Hypothalamus (tissue), 51 donors: ENCODE measurements around the gene MALAT1.

Experiments
- DNase-seq, 51 donors: peaks; one replicate each; lab custom pipeline; 2025; lab: John Stamatoyannopoulos, UW

Gene MALAT1

DNA sequence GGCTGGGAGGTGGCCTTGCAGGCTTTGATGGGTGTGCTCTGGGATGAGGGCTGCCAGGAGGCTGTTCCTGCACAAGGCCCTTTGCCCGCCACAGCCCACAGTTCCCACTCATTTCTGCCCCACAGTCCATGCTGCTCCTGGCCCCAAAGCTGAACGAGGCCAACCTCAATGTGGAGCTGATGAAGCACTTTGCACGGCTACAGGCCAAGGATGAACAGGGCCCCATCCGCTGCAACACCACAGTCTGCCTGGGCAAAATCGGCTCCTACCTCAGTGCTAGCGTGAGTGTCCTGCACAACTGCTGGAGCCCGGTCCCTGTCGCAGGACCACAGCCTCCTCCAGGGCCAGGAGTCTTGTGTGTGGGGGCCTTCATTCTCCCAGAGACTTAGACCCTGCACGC lies 36.3 kb downstream of the MALAT1 start:
- DNase-seq: no peak

DNA sequence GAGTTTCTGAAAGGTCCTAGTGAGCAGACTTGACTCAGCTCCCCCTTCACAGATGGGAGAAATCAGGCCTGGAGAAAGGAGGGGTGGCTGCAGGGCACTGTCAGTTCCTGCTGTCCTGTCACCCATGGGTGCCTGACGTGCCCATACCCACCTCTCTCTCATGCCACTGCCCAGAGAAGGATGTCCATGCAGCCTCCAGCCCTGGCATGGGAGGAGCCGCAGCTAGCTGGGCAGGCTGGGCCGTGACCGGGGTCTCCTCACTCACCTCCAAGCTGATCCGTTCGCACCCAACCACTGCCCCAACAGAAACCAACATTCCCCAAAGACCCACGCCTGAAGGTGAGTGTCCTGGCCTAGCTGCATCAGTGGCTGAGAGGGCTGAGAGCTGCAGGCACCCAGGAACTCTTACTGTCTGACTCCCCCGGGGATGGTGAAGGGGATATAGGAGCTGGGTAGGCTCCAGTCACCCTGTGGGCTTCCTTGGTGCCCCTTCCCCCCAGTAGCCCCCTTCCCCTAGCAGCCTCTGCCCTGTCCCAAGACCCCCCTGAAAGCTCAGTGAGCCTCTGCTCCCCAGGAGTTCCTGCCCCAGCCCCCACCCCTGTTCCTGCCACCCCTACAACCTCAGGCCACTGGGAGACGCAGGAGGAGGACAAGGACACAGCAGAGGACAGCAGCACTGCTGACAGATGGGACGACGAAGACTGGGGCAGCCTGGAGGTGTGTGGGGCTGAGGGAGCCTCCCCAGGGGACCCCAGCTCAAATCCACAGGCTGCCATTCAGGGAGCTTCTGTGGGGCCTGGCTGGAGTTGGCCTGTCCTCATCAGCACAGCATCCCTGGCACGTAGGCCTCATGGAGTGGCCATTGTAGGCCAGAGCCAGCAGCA lies 37.8 kb downstream of the MALAT1 start:
- DNase-seq: no peak

GRCh38 chr11:65537296-65537597 lies 38.4 kb downstream of the MALAT1 start:
- no peak for DNase-seq

- no peak for DNase-seq
Observed at GRCh38 chr11:65537620-65538231, 38.9 kb downstream of the MALAT1 start.

- no peak for DNase-seq
Observed at GRCh38 chr11:65538232-65538914, 39.5 kb downstream of the MALAT1 start.

DNA sequence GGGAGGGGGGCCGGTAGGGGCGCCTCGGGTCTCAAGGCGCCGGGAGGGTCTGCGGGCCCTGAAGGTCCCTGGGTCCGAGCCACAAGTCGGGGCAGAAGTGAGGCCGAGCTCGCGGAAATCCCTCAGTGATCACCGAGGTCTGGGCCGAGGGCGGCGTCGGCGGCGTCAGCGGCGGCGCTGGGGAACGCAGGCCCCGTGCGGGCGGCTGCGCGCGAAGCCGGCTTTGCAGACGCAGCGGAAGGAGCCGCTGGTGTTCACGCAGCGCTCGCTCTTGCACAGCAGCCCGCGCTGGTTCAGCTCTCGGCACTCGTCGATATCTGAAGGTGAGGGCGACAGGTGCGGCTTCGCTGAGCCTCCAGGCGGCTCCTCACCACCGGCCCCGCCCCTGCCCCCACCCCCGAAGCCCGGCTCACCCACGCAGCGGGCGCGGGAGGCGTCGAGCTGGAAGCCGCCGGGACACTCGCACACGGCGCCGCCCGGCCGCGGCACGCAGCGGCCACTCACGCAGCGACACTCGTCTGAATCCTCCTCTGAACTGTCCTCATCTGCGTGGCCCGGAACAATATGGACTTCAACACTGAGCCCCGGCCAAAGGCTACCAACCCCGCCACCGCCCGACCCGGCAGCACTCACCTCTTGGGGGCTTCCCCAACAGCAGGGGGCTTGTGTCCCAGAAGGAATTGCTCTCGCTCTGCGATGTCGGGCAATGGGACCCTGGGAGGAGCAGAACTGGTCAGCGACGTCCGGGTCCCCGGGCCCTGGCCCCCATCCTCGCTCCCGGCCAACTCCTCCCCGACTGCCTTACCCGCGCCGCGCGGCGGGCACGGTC lies 40.3 kb downstream of the MALAT1 start:
- DNase-seq: peak in 1 of 51 donors; percentile 28

DNA sequence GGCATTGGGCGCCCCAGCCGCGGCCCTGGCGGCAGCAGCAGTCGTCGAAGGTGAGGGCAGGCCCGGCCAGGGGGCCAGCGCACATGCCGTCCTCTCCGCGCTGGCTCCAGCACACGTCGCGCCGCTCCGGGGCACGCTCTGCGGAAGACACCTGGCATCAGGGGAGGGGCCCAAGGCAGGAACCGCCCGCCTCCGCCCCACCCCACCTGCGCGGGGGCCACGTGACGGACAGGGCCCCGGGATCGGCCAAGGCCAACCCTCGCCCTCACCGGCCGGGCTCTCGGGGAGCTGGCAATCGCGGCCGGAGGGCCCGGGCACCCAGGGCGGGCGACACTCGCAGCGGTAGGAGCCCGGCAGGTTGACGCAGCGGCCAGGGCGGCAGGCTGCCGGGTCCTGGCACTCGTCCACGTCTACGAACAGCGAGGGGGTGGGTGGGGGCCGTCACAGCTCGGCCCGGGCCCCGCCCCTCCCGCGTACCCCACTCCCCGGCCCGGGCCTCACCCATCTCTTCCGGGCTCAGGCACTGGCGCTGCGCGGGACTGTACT lies 41.0 kb downstream of the MALAT1 start:
- DNase-seq: no peak

DNA sequence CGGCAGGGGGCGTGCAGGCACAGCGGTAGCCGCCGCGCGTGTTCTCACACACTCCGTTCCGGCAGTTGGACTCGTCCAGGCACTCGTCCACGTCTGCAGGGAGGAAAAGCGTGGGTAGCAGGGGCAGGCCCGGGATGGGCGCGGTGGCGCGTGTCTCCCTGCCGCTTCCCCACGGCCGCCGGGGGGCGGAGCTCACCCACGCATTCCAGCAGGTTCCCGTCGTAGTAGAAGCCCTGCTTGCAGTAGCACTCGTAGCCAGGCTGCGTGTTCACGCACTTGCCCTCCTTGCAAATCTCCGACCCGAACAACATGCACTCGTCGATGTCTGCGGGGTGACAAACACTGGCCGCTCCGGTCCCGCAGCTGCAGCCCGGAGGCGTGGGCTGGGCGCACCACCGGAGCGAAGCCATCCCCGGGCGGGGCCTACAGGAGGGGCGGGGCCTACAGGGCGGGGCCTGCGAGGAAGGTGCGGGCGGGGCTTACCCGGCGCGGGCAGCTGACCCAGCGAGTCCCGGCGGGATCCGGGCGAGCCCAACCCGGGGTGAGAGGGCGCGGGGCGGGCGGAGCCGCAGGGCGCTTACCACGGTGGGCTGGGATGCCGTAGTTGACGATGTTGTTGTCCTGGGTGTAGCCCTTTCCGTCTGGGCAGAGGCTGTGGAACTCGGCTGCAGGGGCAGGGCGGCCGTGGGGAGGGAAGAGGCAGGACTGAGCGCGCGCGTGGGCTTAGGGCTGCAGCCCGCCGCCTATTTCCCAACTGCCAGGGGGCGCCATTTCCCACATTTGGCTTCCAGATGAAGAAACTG lies 41.6 kb downstream of the MALAT1 start:
- peak; percentile 55 to 99 (median 86) for DNase-seq

- DNase-seq: no peak
Observed at GRCh38 chr11:65541093-65541982, 42.5 kb downstream of the MALAT1 start.

DNA sequence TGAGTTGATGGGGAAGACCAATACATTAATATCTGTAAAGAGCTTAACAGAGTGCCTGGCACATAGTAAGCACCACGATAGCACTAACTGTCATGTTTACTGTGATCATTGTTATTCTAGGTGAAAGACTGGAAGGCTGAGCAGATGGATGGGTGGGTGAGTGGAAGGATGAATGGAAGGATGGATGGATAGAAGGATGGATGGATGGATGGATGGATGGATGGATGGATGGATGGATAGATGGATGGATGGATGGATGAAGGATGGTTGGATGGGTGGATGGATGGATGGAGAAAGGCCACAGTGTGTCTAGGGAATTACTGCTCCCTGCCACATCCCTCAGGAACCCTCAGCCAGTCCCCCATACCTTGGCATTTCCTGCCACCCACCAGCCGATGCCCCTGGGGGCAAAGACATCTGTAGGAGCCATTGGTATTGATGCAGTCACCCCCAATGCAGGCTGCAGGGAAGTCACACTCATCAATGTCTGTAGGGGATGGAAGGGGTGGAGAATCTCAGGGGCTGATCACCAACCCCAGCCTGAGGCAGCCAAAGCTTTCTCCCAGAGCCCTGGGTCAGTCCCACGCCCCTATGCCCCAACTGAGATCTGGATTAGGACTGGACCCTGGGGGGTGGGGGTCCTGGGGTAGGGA lies 44.0 kb downstream of the MALAT1 start:
- no peak for DNase-seq

DNA sequence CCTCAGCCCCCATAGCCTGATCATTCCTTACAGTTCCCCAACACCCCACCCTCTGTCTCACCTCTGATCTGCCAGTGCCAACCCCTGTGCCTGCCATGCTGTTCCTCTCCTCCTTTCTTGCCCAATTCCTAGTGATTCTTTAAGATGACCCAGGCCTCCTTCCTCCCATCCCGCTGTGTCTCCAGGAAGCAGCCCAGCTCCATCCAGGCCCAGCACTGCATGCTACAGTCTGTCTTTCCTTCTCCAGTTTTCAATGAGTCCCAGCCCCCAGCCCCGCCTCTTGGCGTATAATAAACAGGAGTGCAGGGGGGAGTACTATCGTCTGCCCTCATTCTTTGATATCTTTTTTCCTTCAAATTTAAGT lies 47.0 kb downstream of the MALAT1 start:
- no peak for DNase-seq

GRCh38 chr11:65546217-65546958 lies 47.5 kb downstream of the MALAT1 start:
- peak in 24 of 51 donors; percentile 13 to 59 (median 32) for DNase-seq

DNA sequence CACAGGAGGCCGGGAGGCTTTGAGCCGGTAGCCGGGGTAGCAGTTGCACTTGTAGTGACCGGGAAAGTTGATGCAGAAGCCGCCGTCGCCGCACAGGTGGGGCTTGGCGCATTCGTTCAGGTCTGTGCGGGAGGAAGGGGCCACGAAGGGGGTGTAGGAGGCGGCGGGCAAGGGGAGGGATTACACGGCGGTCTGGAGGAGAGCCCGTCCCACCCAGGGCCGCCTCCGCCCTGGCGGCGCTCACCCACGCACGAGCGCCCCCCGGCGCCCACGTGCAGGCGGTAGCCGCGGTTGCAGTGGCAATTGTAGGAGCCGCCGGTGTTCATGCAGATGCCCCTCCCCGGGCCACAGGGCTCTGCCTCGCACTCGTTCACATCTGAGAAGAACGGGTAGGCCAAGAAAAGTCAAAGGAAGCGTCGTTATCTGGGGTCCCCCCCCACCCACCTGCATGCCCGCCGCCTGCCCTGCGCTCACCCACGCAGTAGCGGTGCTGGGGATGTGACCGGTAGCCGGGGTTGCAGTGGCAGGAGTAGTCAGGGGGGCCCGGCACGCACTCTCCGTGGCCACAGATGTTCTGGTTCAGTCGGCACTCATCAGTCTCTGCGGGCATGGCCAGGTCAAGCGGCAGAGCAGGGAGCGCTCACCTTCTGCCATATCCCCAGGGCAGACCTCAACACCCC lies 48.7 kb downstream of the MALAT1 start:
- DNase-seq: no peak

DNA sequence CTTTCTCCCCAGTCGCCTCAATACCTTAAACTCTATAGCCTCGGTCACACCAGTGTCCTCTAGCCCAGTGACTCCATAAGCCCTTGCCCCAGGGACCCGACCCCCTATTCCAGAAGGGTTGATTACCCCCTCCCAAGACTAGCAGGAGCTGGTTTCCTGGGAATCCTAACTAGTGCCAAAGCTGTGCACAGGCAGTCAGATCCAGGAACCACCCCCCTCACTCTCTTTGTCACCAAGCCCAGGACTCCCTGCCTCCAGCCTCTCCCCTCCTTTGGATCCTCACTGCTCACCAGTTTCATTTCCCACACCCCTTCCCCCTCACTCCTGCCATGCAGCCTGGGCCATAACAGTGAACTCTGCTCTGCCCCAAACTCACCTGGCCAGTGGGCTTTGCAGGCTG lies 49.5 kb downstream of the MALAT1 start:
- DNase-seq: no peak

- DNase-seq: no peak
Observed at GRCh38 chr11:65549096-65549495, 50.3 kb downstream of the MALAT1 start.

- peak in 6 of 51 donors; percentile 8 to 47 (median 24) for DNase-seq
Observed at GRCh38 chr11:65551572-65552387, 52.9 kb downstream of the MALAT1 start.
